Measurements from ENCODE around the gene TPGS2.
"Not testable (repeated sequence)": the region's sequence is repeated elsewhere in the genome, so short reads cannot be mapped to it uniquely, and the experiment has no call there.

Gene TPGS2

GRCh38 chr18:36828630-36829361 lies at the start of gene TPGS2, which contains the start of gene KIAA1328:
TPGS2 (minus strand) TSS chr18:36829002; CDS start chr18:36828767, 235 bp downstream.
KIAA1328 (plus strand) TSS chr18:36829127; CDS start chr18:36829139, 12 bp downstream.
- peak; percentile 84 for DNase-seq

GRCh38 chr18:36873826-36874225 lies 45.0 kb upstream of the TPGS2 start:
- not testable (repeated sequence) for DNase-seq

- no peak for DNase-seq
Observed at GRCh38 chr18:36872329-36872728, 43.5 kb upstream of the TPGS2 start.

GRCh38 chr18:36871801-36872200 lies 43.0 kb upstream of the TPGS2 start:
- no peak for DNase-seq

GRCh38 chr18:36867056-36867455 lies 38.3 kb upstream of the TPGS2 start:
- DNase-seq, result no peak

- DNase-seq, result no peak
Observed at GRCh38 chr18:36862182-36862581, 33.4 kb upstream of the TPGS2 start.

- no peak for DNase-seq
Observed at GRCh38 chr18:36856815-36857214, 28.0 kb upstream of the TPGS2 start.

GRCh38 chr18:36851202-36851590 lies 22.4 kb upstream of the TPGS2 start:
- no peak for DNase-seq

GRCh38 chr18:36850527-36851201 lies 21.9 kb upstream of the TPGS2 start:
- no peak for DNase-seq

- no peak for DNase-seq
Observed at GRCh38 chr18:36849288-36850006, 20.6 kb upstream of the TPGS2 start.

GRCh38 chr18:36848609-36849008 lies 19.8 kb upstream of the TPGS2 start:
- DNase-seq, result no peak

GRCh38 chr18:36843784-36844183 lies 15.0 kb upstream of the TPGS2 start:
- DNase-seq, result no peak

GRCh38 chr18:36843199-36843598 lies 14.4 kb upstream of the TPGS2 start:
- DNase-seq, result no peak

- no peak for DNase-seq
Observed at GRCh38 chr18:36839835-36840234, 11.0 kb upstream of the TPGS2 start.

- DNase-seq, result no peak
Observed at GRCh38 chr18:36835927-36836326, 7.1 kb upstream of the TPGS2 start.

- no peak for DNase-seq
Observed at GRCh38 chr18:36833120-36833519, 4.3 kb upstream of the TPGS2 start.

- DNase-seq, result no peak
Observed at GRCh38 chr18:36831139-36831538, 2.3 kb upstream of the TPGS2 start.

GRCh38 chr18:36830158-36830495 lies 1.3 kb upstream of the TPGS2 start:
- DNase-seq, result no peak

GRCh38 chr18:36829362-36830157 lies 758 bp upstream of the TPGS2 start:
- no peak for DNase-seq

- no peak for DNase-seq
Observed at GRCh38 chr18:36828157-36828629, 609 bp downstream of the TPGS2 start.

- no peak for DNase-seq
Observed at GRCh38 chr18:36826556-36826955, 2.2 kb downstream of the TPGS2 start.

GRCh38 chr18:36825526-36825925 lies 3.3 kb downstream of the TPGS2 start:
- no peak for DNase-seq

GRCh38 chr18:36821681-36822080 lies 7.1 kb downstream of the TPGS2 start:
- no peak for DNase-seq

All from MV-4-11 (cell line).